ENCODE data around the gene CADM1. TPM values are rescaled to one million over a fixed set of nuclear protein-coding genes. Genes with fewer than 3 reads are reported as not detected.

Gene CADM1
- total and polyA plus RNA-seq, 9 of the 15 experiments (the other 6 are each of a cell fraction or from before 2014, with no cell fraction given) = 0.42 TPM; not detected in 8

GRCh38 chr11:115453693-115454490, 50.3 kb downstream of the CADM1 start:
- no peak overlapping the region for H3K4me3 ChIP-seq
- H3K4me1 ChIP-seq (replicated peaks in 1 of 2; ENCODE audit: control insufficient read depth in 2 of 2, insufficient read depth in 2 of 2, low read length in 2 of 2) = no peaks in the 10 kb centered on the region
- POLR2A ChIA-PET = interaction anchor here (0.7 kb wide), 1 partner anchor 9 kb away, joined by 3 read pairs; no protein-coding TSS in a partner anchor
- no peak for ATAC-seq
- H3K9me1 ChIP-seq (ENCODE audit: control insufficient read depth, insufficient read depth, low read length) = no peaks in the 10 kb centered on the region
- H3K36me3 ChIP-seq (ENCODE audit: control insufficient read depth, insufficient read depth, low read length) = no peaks in the 10 kb centered on the region
- in situ Hi-C loops (cut with MboI) (no loop called here), intact Hi-C loops (cut with micrococcal nuclease) (no loop called here)
- no peaks in the 10 kb centered on the region for H4K20me1 ChIP-seq (replicated peaks; ENCODE audit: control insufficient read depth, insufficient read depth, low read length)
- 0% methylated on average over 1 of the region's 1 CpG for WGBS (ENCODE audit: insufficient coverage, low coverage, missing lambda C conversion rate)
- no peak overlapping the region for H3K9ac ChIP-seq (ENCODE audit: insufficient read depth in 1 of 2, low read depth in 2 of 2, low read length in 2 of 2)
- no peak for TF ChIP-seq ASH1L (IDR thresholded peaks at IDR 0.05; ENCODE audit: borderline replicate concordance, low read depth, partially characterized antibody)
- peak; percentile 27; the same call in 1 of the 2 replicates for TF ChIP-seq ZNF316 (IDR thresholded peaks at IDR 0.05)
- no peak for DNase-seq (ENCODE audit: extremely low read depth in 1 of 4, low spot score in 3 of 4)
- no peak for FAIRE-seq
- H3K79me2 ChIP-seq (ENCODE audit: control insufficient read depth, insufficient read depth, low read length) = no peaks in the 10 kb centered on the region
- CTCF ChIA-PET (ENCODE audit: low intra/inter-chr PET ratio) = no interaction called here
- H3K9me3 ChIP-seq (replicated peaks; ENCODE audit: control insufficient read depth, insufficient read depth, low read depth, low read length) = no peaks in the 10 kb centered on the region
- no peak overlapping the region for H2AFZ ChIP-seq (ENCODE audit: low read depth, low read length)
- no peak overlapping the region for H3K27ac ChIP-seq (ENCODE audit: extremely low read depth, low read depth, low read length)
- no TSS peak for BruUV-seq (replicated peaks)
- no peak overlapping the region for H3K4me2 ChIP-seq (ENCODE audit: insufficient read depth, low read length)
- H3K27me3 ChIP-seq (ENCODE audit: control insufficient read depth in 2 of 2, insufficient read depth in 2 of 2, low read length in 2 of 2) = no peaks in the 10 kb centered on the region; a peak in 1 of 5 replicates

DNA sequence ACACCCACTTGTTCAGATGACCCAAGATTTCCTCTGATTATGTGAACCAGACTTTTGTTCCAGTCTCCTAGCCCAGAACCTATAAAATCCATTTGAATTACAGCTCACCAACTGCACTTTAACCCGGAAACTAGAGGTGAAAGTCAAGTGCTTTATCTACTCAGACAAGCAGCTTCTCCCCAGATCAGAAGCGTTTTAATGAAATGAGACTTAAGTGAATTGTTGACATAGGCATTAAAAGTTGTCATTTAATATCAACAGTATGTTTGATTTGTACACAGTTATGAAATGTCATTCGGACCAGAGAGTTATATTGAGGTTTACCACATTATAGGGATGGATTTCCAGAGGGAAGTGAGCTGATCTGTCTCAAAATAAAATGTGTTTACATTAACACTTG, 52.0 kb downstream of the CADM1 start:
- H3K4me1 ChIP-seq (replicated peaks in 1 of 2; ENCODE audit: control insufficient read depth in 2 of 2, insufficient read depth in 2 of 2, low read length in 2 of 2) = no peaks in the 10 kb centered on the region
- ChIA-PET CTCF (ENCODE audit: low intra/inter-chr PET ratio) (no interaction called here), POLR2A (no interaction called here)
- DNase-seq (ENCODE audit: extremely low read depth in 1 of 4, low spot score in 3 of 4) (no peak), ATAC-seq (no peak), FAIRE-seq (no peak)
- in situ Hi-C loops (cut with MboI) = no loop called here
- H3K9me1 ChIP-seq (ENCODE audit: control insufficient read depth, insufficient read depth, low read length) = no peaks in the 10 kb centered on the region
- H3K27me3 ChIP-seq (ENCODE audit: control insufficient read depth in 2 of 2, insufficient read depth in 2 of 2, low read length in 2 of 2) = no peaks in the 10 kb centered on the region; a peak in 1 of 5 replicates
- H3K4me2 ChIP-seq (ENCODE audit: insufficient read depth, low read length) = no peak overlapping the region
- no TSS peak for BruUV-seq (replicated peaks)
- H4K20me1 ChIP-seq (replicated peaks; ENCODE audit: control insufficient read depth, insufficient read depth, low read length) = no peaks in the 10 kb centered on the region
- 0% methylated on average over 3 of the region's 3 CpGs for WGBS (ENCODE audit: insufficient coverage, low coverage, missing lambda C conversion rate)
- no peaks in the 10 kb centered on the region for H3K79me2 ChIP-seq (ENCODE audit: control insufficient read depth, insufficient read depth, low read length)
- no peaks in the 10 kb centered on the region for H3K36me3 ChIP-seq (ENCODE audit: control insufficient read depth, insufficient read depth, low read length)
- H2AFZ ChIP-seq (ENCODE audit: low read depth, low read length) = no peak overlapping the region
- intact Hi-C loops (cut with micrococcal nuclease) = no loop called here
- H3K4me3 ChIP-seq = no peak overlapping the region
- H3K9ac ChIP-seq (ENCODE audit: insufficient read depth in 1 of 2, low read depth in 2 of 2, low read length in 2 of 2) = no peak overlapping the region
- H3K9me3 ChIP-seq (replicated peaks; ENCODE audit: control insufficient read depth, insufficient read depth, low read depth, low read length) = no peaks in the 10 kb centered on the region
- no peak overlapping the region for H3K27ac ChIP-seq (ENCODE audit: extremely low read depth, low read depth, low read length)
- TF ChIP-seq ELF2 (CRISPR knock-in tag; IDR thresholded peaks at IDR 0.05) (no peak), SNRNP70 (optimal IDR thresholded peaks at IDR 0.05; ENCODE audit: low read depth, low read length) (no peak), TOE1 (IDR thresholded peaks at IDR 0.05; ENCODE audit: borderline replicate concordance) (no peak), TOE1 (CRISPR knock-in tag; IDR thresholded peaks at IDR 0.05; ENCODE audit: borderline replicate concordance, low read depth) (no peak), KLF6 (CRISPR knock-in tag; IDR thresholded peaks at IDR 0.05; ENCODE audit: borderline replicate concordance) (no peak), FOXM1 (IDR thresholded peaks at IDR 0.05; ENCODE audit: low read depth) (no peak), FOXM1 (CRISPR knock-in tag; IDR thresholded peaks at IDR 0.05; ENCODE audit: low read depth) (no peak), TAF1 (IDR thresholded peaks at IDR 0.05; ENCODE audit: control insufficient read depth, extremely low read depth, insufficient read depth, low read length, severe bottlenecking) (no peak), ARNT (IDR thresholded peaks at IDR 0.05) (no peak)
- TF ChIP-seq, protein P1, sequence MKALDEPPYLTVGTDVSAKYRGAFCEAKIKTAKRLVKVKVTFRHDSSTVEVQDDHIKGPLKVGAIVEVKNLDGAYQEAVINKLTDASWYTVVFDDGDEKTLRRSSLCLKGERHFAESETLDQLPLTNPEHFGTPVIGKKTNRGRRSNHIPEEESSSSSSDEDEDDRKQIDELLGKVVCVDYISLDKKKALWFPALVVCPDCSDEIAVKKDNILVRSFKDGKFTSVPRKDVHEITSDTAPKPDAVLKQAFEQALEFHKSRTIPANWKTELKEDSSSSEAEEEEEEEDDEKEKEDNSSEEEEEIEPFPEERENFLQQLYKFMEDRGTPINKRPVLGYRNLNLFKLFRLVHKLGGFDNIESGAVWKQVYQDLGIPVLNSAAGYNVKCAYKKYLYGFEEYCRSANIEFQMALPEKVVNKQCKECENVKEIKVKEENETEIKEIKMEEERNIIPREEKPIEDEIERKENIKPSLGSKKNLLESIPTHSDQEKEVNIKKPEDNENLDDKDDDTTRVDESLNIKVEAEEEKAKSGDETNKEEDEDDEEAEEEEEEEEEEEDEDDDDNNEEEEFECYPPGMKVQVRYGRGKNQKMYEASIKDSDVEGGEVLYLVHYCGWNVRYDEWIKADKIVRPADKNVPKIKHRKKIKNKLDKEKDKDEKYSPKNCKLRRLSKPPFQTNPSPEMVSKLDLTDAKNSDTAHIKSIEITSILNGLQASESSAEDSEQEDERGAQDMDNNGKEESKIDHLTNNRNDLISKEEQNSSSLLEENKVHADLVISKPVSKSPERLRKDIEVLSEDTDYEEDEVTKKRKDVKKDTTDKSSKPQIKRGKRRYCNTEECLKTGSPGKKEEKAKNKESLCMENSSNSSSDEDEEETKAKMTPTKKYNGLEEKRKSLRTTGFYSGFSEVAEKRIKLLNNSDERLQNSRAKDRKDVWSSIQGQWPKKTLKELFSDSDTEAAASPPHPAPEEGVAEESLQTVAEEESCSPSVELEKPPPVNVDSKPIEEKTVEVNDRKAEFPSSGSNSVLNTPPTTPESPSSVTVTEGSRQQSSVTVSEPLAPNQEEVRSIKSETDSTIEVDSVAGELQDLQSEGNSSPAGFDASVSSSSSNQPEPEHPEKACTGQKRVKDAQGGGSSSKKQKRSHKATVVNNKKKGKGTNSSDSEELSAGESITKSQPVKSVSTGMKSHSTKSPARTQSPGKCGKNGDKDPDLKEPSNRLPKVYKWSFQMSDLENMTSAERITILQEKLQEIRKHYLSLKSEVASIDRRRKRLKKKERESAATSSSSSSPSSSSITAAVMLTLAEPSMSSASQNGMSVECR (CRISPR knock-in tag; IDR thresholded peaks at IDR 0.05) = no peak

All from K562 (cell line).